OCI-LY7 (cell line): ENCODE results near the gene PEX14.

Experiments used
- CTCF ChIP-seq: fragments of 200-600 bp; sonication (generic); conservative IDR thresholded peaks from 2 replicates; pipeline ENCODE4 v1.5.1; 2014; ENCODE audit warnings: mild to moderate bottlenecking, antibody characterized with exemption, low read length, moderate library complexity, mixed read lengths
- EZH2phosphoT487 ChIP-seq: fragments of 200-600 bp; sonication (generic); IDR thresholded peaks from 2 replicates; pipeline ENCODE4 v1.6.1; 2018; ENCODE audit warnings: low read depth, borderline replicate concordance, mild to moderate bottlenecking, mixed run types, antibody characterized with exemption, low read length, moderate library complexity, mixed read lengths

GRCh38 chr1:10429868-10430215 lies 44.9 kb upstream of the PEX14 start:
- TF ChIP-seq CTCF (no peak), EZH2phosphoT487 (no peak)
